Gastrocnemius medialis (tissue), 4 donors: ENCODE measurements around the gene PAK4. TPM values are rescaled to one million over a fixed set of nuclear protein-coding genes. Genes with fewer than 3 reads are reported as not detected.

Experiments used
- ATAC-seq, 2 donors: fragments of 150-250 bp; one replicate each; pipeline ENCODE4 v1.9.1; 2016
- DNase-seq, 2 donors: peaks; one replicate each; pipeline ENCODE4 v3.0.0-alpha.2; 2019
- H3K27ac ChIP-seq, 4 donors: fragments of 200-600 bp; sonication (generic); 1 replicate in 1 of 4; 2 replicates in 3 of 4; pipeline ENCODE4 v1.5.1; 2016 to 2018; ENCODE audit warnings: mild to moderate bottlenecking in 2 of 4, moderate library complexity in 1 of 4
- H3K27me3 ChIP-seq, 3 donors: fragments of 200-600 bp; sonication (generic) in 2 of 3; 1 replicate in 1 of 3; 2 replicates in 2 of 3; pipeline versions ENCODE4 v1.5.1 to v1.6.0; 2016 to 2019; ENCODE audit warnings: mild to moderate bottlenecking in 1 of 3, moderate library complexity in 1 of 3
- H3K36me3 ChIP-seq, 2 donors: fragments of 200-600 bp; sonication (generic) in 1 of 2; one replicate each; pipeline ENCODE4 v1.5.1; 2017 to 2018
- H3K4me1 ChIP-seq, 2 donors: fragments of 200-600 bp; sonication (generic) in 1 of 2; one replicate each; pipeline ENCODE4 v1.5.1; 2016 to 2017; ENCODE audit warnings: mild to moderate bottlenecking in 2 of 2
- H3K4me3 ChIP-seq, 4 donors: fragments of 200-600 bp; sonication (generic) in 3 of 4; 1 replicate in 1 of 4; 2 replicates in 3 of 4; pipeline ENCODE4 v1.5.1; 2016 to 2019; ENCODE audit warnings: mild to moderate bottlenecking in 2 of 4
- H3K9me3 ChIP-seq, 3 donors: fragments of 200-600 bp; sonication (generic) in 2 of 3; 1 replicate in 1 of 3; 2 replicates in 2 of 3; pipeline ENCODE4 v1.5.1; 2016 to 2019
- POLR2A ChIP-seq, 2 donors: fragments of 450-650 bp; IDR thresholded peaks; one replicate each; pipeline ENCODE4 v1.6.1; 2017; ENCODE audit warnings: antibody characterized with exemption in 2 of 2, mild to moderate bottlenecking in 2 of 2, moderate library complexity in 2 of 2
- in situ Hi-C, 4 donors: fragments of 200-750 bp; cut with MboI; loops; one replicate each; pipeline versions ENCODE4 v1.15.0 to v1.8.0; 2017; ENCODE audit warnings: low sequenced_read_pairs in 4 of 4
- intact Hi-C: fragments of 100-400 bp; cut with DNase I; formaldehyde crosslinking; loops from one replicate; pipeline ENCODE4 v1.15.1; 2023; ENCODE audit warnings: low total_unique reads
- total RNA-seq, 4 donors: library from RNA; depleted of rRNA; stranded (reverse); fragments of >200 nt; gene quantifications; one replicate each; pipeline versions ENCODE4 v1.1.0 to v1.2.3, GENCODE V29; 2016
- TF ChIP-seq, protein P1 (sequence below), 5 experiments: fragments of 450-650 bp in 3 of 5; fragments of 200-600 bp in 2 of 5; sonication (generic) in 2 of 5; IDR thresholded peaks in 4 of 5; conservative IDR thresholded peaks in 1 of 5; 1 replicate in 4 of 5; 2 replicates in 1 of 5; pipeline ENCODE4 v1.5.1; 2016 to 2019; ENCODE audit warnings: antibody characterized with exemption in 5 of 5, mild to moderate bottlenecking in 3 of 5, moderate library complexity in 3 of 5

Gene PAK4
- total RNA-seq, 4 donors from 2014 or later, result 4.7 to 11.7 (median 8.3) TPM

DNA sequence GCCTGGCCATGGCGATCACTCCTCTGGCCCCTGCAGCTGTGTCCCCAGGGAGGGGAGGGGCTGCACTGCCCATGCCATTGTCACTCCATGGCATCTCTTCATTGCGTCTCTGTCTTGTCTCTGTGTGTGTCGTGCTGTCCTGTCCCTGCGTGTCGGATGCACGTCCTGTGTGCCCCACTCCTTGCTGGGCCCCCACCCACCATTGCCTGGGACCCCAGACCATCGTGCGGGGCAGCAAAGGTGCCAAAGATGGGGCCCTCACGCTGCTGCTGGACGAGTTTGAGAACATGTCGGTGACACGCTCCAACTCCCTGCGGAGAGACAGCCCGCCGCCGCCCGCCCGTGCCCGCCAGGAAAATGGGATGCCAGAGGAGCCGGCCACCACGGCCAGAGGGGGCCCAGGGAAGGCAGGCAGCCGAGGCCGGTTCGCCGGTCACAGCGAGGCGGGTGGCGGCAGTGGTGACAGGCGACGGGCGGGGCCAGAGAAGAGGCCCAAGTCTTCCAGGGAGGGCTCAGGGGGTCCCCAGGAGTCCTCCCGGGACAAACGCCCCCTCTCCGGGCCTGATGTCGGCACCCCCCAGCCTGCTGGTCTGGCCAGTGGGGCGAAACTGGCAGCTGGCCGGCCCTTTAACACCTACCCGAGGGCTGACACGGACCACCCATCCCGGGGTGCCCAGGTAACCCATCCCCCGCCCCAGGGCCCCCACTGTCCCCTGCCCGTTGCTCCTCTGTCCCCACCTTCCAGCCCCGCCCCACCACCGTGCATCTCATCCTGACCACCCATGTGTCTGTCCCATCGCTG lies 47.3 kb downstream of the PAK4 start:
- Histone ChIP-seq H3K4me3 (no peak overlapping the region), H3K36me3 (peaks cover 0 to 13% of the 10 kb centered on the region in 2 donors), H3K27me3 (no peaks in the 10 kb centered on the region), H3K27ac (no peak overlapping the region), H3K4me1 (no peaks in the 10 kb centered on the region), H3K9me3 (no peaks in the 10 kb centered on the region)
- ATAC-seq (no peak), DNase-seq (no peak)
- in situ Hi-C loops, result no loop called here
- TF ChIP-seq POLR2A (IDR thresholded peaks at IDR 0.05), result no peak
- TF ChIP-seq, protein P1, sequence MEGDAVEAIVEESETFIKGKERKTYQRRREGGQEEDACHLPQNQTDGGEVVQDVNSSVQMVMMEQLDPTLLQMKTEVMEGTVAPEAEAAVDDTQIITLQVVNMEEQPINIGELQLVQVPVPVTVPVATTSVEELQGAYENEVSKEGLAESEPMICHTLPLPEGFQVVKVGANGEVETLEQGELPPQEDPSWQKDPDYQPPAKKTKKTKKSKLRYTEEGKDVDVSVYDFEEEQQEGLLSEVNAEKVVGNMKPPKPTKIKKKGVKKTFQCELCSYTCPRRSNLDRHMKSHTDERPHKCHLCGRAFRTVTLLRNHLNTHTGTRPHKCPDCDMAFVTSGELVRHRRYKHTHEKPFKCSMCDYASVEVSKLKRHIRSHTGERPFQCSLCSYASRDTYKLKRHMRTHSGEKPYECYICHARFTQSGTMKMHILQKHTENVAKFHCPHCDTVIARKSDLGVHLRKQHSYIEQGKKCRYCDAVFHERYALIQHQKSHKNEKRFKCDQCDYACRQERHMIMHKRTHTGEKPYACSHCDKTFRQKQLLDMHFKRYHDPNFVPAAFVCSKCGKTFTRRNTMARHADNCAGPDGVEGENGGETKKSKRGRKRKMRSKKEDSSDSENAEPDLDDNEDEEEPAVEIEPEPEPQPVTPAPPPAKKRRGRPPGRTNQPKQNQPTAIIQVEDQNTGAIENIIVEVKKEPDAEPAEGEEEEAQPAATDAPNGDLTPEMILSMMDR (IDR thresholded peaks at IDR 0.05 in 4 of 5, conservative IDR thresholded peaks at IDR 0.05 in 1 of 5), result no peak
- intact Hi-C loops, result no loop called here

DNA sequence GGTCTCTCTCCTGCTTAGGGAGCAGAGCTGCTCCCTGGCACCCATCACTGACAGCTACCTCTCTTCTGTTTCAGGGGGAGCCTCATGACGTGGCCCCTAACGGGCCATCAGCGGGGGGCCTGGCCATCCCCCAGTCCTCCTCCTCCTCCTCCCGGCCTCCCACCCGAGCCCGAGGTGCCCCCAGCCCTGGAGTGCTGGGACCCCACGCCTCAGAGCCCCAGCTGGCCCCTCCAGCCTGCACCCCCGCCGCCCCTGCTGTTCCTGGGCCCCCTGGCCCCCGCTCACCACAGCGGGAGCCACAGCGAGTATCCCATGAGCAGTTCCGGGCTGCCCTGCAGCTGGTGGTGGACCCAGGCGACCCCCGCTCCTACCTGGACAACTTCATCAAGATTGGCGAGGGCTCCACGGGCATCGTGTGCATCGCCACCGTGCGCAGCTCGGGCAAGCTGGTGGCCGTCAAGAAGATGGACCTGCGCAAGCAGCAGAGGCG lies 48.0 kb downstream of the PAK4 start:
- intact Hi-C loops (no loop called here), in situ Hi-C loops (no loop called here)
- peaks cover 0 to 16% of the 10 kb centered on the region in 2 donors for H3K36me3 ChIP-seq
- DNase-seq (no peak), ATAC-seq (no peak)
- H3K27ac ChIP-seq, result no peak overlapping the region
- no peak overlapping the region for H3K4me3 ChIP-seq
- no peaks in the 10 kb centered on the region for H3K9me3 ChIP-seq
- H3K4me1 ChIP-seq, result no peaks in the 10 kb centered on the region
- no peak for TF ChIP-seq POLR2A (IDR thresholded peaks at IDR 0.05)
- TF ChIP-seq, protein P1 (IDR thresholded peaks at IDR 0.05 in 4 of 5, conservative IDR thresholded peaks at IDR 0.05 in 1 of 5), result no peak
- H3K27me3 ChIP-seq, result no peaks in the 10 kb centered on the region

DNA sequence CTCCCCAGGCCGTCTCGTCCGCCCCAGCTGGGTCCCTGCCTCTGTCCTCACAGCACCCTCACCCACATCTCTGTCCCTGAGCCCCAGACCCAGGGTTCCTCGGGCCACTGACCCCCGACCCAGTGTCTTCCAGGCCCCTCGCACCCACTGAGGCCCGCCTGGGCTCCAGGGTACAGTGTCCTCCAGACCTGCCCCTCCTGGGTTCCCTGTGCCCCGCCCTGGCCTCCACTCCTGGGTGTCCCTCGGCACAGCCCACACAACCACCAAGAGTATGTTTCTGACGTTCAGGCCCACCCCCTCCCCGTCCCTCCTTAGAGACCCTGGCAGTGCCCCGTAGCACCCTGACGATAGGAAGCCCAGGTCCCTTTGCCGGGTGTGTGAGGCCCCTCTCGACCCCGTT lies 48.6 kb downstream of the PAK4 start:
- no peaks in the 10 kb centered on the region for H3K9me3 ChIP-seq
- DNase-seq, result no peak
- no peaks in the 10 kb centered on the region for H3K27me3 ChIP-seq
- TF ChIP-seq, protein P1 (IDR thresholded peaks at IDR 0.05 in 4 of 5, conservative IDR thresholded peaks at IDR 0.05 in 1 of 5), result no peak
- TF ChIP-seq POLR2A (IDR thresholded peaks at IDR 0.05), result no peak
- H3K4me1 ChIP-seq, result no peaks in the 10 kb centered on the region
- no peak overlapping the region for H3K27ac ChIP-seq
- no peak overlapping the region for H3K4me3 ChIP-seq
- no peak for ATAC-seq
- intact Hi-C loops, result no loop called here
- in situ Hi-C loops, result no loop called here
- H3K36me3 ChIP-seq, result peaks cover 0 to 16% of the 10 kb centered on the region in 2 donors

DNA sequence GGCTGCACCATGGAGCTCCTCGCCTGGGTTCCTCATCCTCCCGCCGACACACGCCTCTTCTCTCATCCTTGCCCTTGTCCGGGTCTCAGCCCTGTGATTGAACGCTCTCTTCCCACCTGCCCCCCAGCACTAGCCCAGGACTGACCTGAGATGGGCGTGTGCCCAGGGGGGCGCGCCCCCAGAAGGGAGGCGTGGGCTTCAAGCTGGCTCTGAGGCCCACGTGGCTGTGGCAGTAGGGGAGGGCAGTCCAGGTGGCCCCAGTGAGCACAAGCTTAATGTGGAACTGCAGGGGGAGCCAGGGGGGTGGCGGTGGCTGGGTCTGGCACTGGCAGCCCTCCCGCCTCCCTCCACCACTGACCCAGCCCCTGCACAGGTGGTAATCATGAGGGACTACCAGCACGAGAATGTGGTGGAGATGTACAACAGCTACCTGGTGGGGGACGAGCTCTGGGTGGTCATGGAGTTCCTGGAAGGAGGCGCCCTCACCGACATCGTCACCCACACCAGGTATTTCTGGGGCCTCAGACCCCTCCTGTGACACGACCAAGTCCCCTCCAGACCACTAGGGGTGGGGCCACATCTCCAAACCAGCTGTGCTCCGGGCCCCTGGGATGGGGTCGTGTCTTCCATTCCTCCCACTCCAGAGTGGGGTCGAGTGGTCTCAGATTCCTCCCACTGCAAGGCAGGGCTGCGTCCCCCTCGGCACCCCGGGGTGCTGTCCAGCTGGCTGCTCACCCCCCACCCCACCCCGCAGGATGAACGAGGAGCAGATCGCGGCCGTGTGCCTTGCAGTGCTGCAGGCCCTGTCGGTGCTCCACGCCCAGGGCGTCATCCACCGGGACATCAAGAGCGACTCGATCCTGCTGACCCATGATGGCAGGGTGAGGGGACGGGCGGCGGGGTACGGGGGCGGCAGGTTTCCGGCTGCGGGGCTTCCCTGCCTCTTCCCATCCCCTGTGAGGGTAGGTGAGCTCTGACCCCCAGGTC lies 49.3 kb downstream of the PAK4 start:
- no peak overlapping the region for H3K27ac ChIP-seq
- intact Hi-C loops (no loop called here), in situ Hi-C loops (no loop called here)
- no peak for DNase-seq
- no peak overlapping the region for H3K4me3 ChIP-seq
- H3K27me3 ChIP-seq, result no peaks in the 10 kb centered on the region
- peaks cover 0 to 16% of the 10 kb centered on the region in 2 donors for H3K36me3 ChIP-seq
- no peaks in the 10 kb centered on the region for H3K9me3 ChIP-seq
- no peak for ATAC-seq
- no peaks in the 10 kb centered on the region for H3K4me1 ChIP-seq
- TF ChIP-seq POLR2A (IDR thresholded peaks at IDR 0.05), result no peak
- TF ChIP-seq, protein P1 (IDR thresholded peaks at IDR 0.05 in 4 of 5, conservative IDR thresholded peaks at IDR 0.05 in 1 of 5), result no peak
